ENCODE results near the gene PRKCA.

DNA sequence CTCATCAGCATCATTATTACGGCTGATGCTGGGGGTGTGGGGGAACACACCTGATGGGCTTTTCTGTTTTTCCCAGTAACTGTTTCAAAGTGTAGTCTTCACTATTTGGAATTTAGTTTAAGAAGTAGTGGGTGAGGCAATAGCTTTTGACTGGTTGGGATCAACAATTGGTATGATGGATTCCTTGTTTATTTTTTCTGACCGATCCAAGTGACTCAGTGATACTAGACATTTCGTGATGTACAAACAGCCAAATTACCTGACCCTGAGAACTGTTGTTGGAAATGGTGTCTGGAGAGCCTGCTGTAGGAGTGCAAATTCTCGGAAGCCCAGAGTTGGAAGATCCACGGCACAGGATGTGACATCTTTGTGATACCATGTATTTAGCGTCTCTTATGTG lies 204.2 kb downstream of the PRKCA start:
- TF ChIP-seq POLR2A (IDR thresholded peaks at IDR 0.05): no peak
- TF ChIP-seq, protein P1, sequence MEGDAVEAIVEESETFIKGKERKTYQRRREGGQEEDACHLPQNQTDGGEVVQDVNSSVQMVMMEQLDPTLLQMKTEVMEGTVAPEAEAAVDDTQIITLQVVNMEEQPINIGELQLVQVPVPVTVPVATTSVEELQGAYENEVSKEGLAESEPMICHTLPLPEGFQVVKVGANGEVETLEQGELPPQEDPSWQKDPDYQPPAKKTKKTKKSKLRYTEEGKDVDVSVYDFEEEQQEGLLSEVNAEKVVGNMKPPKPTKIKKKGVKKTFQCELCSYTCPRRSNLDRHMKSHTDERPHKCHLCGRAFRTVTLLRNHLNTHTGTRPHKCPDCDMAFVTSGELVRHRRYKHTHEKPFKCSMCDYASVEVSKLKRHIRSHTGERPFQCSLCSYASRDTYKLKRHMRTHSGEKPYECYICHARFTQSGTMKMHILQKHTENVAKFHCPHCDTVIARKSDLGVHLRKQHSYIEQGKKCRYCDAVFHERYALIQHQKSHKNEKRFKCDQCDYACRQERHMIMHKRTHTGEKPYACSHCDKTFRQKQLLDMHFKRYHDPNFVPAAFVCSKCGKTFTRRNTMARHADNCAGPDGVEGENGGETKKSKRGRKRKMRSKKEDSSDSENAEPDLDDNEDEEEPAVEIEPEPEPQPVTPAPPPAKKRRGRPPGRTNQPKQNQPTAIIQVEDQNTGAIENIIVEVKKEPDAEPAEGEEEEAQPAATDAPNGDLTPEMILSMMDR (IDR thresholded peaks at IDR 0.05): no peak
- TF ChIP-seq POLR2AphosphoS5 (IDR thresholded peaks at IDR 0.05): no peak
